WTC11 (cell line): Measurements from ENCODE around the gene SLIT3. TPM values are rescaled to one million over a fixed set of nuclear protein-coding genes. Genes with fewer than 3 reads are reported as not detected.

Source experiments
- ATAC-seq: fragments of 200-7000 bp; cut with Tn5 transposase; 2 replicates; pipeline ENCODE4 v1.10.0; 2021; ENCODE audit warnings: mild to moderate bottlenecking, moderate library complexity
- CTCF ChIA-PET: fragments of 300-600 bp; sonication (Branson Sonifier 250); formaldehyde crosslinking; loops from one replicate; lab custom pipeline; 2021; ENCODE audit warnings: antibody characterized with exemption; lab: Charles Lee
- POLR2A ChIA-PET: fragments of 350-600 bp; sonication (Branson Sonifier 250); formaldehyde crosslinking; loops from one replicate; lab custom pipeline; 2021; ENCODE audit warnings: antibody characterized with exemption; lab: Charles Lee
- DNase-seq: peaks from one replicate; pipeline ENCODE4 v3.0.0; 2021; ENCODE audit warnings: low spot score
- H3K27ac Mint-ChIP-seq: 2 replicates; pipeline ENCODE4 v1.8.0; 2021; ENCODE audit warnings: mixed read lengths
- H3K27me3 Mint-ChIP-seq: 2 replicates; pipeline ENCODE4 v1.8.0; 2021; ENCODE audit warnings: low read depth, mild to moderate bottlenecking, moderate library complexity, mixed read lengths
- H3K36me3 Mint-ChIP-seq: 2 replicates; pipeline ENCODE4 v1.8.0; 2021; ENCODE audit warnings: mixed read lengths
- H3K4me1 Mint-ChIP-seq: 2 replicates; pipeline ENCODE4 v1.8.0; 2022; ENCODE audit warnings: mixed read lengths
- H3K4me3 Mint-ChIP-seq: 2 replicates; pipeline ENCODE4 v1.8.0; 2021; ENCODE audit warnings: mild to moderate bottlenecking, moderate library complexity, mixed read lengths
- H3K9me3 Mint-ChIP-seq: 2 replicates; pipeline ENCODE4 v1.8.0; 2021; ENCODE audit warnings: mixed read lengths
- AR ChIP-seq: fragments of 250-450 bp; sonication (Bioruptor Pico); IDR thresholded peaks from 2 replicates; pipeline ENCODE4 v1.9.0; 2021; ENCODE audit warnings: mild to moderate bottlenecking
- E2F5 ChIP-seq: sonication (generic); formaldehyde crosslinking; IDR thresholded peaks from 2 replicates; pipeline ENCODE4 v1.8.1; 2022; ENCODE audit warnings: mild to moderate bottlenecking, moderate library complexity, missing genetic modification reagents
- EMX1 ChIP-seq: fragments of 250-450 bp; sonication (Bioruptor Pico); IDR thresholded peaks from 2 replicates; pipeline ENCODE4 v1.8.0; 2021; ENCODE audit warnings: mild to moderate bottlenecking
- ETV6 ChIP-seq: sonication (generic); formaldehyde crosslinking; IDR thresholded peaks from 2 replicates; pipeline ENCODE4 v1.8.1; 2022; ENCODE audit warnings: mild to moderate bottlenecking, missing genetic modification reagents
- FOXP4 ChIP-seq: sonication (generic); formaldehyde crosslinking; IDR thresholded peaks from 2 replicates; pipeline ENCODE4 v1.8.0; 2022; ENCODE audit warnings: mild to moderate bottlenecking, missing genetic modification reagents
- GABPB1 ChIP-seq: sonication (generic); formaldehyde crosslinking; IDR thresholded peaks from 2 replicates; pipeline ENCODE4 v1.8.1; 2023; ENCODE audit warnings: mild to moderate bottlenecking, missing genetic modification reagents
- HMGA2 ChIP-seq: fragments of 250-450 bp; sonication (Bioruptor Pico); IDR thresholded peaks from 2 replicates; pipeline ENCODE4 v1.4.0; 2021; ENCODE audit warnings: mild to moderate bottlenecking, moderate library complexity
- ZNF423 ChIP-seq: fragments of 250-450 bp; sonication (Bioruptor Pico); IDR thresholded peaks from 2 replicates; pipeline ENCODE4 v2.1.2; 2022; ENCODE audit warnings: mild to moderate bottlenecking, moderate library complexity
- total RNA-seq: library from RNA; stranded (reverse); gene quantifications from 3 replicates; pipeline ENCODE4 v1.2.3, GENCODE V29; 2021
- TF ChIP-seq, protein P1 (sequence below): fragments of 200-600 bp; IDR thresholded peaks from 2 replicates; pipeline ENCODE4 v1.8.0; 2022; ENCODE audit warnings: antibody characterized with exemption
- TF ChIP-seq, protein P2 (sequence below): sonication (generic); formaldehyde crosslinking; IDR thresholded peaks from 2 replicates; pipeline ENCODE4 v1.8.0; 2022; ENCODE audit warnings: missing genetic modification reagents

The SLIT3 gene
- total RNA-seq, 1 experiment from 2014 or later: 1.9 TPM

- Mint-ChIP-seq H3K4me1 (peaks cover 81% of the 10 kb centered on the region), H3K9me3 (no peaks in the 10 kb centered on the region), H3K36me3 (no peaks in the 10 kb centered on the region), H3K27me3 (no peaks in the 10 kb centered on the region; the same call in 1 of the 2 replicates), H3K4me3 (no peak overlapping the region), H3K27ac (peak overlapping the region; percentile 30; the same call in 1 of the 2 replicates)
- DNase-seq: no peak
- POLR2A ChIA-PET: no interaction called here
- peak; percentile 34 for ATAC-seq
- CTCF ChIA-PET: no interaction called here
- no peak for TF ChIP-seq EMX1 (CRISPR knock-in tag)
- peak; percentile 67; the same call in 1 of the 2 replicates for TF ChIP-seq ETV6 (CRISPR knock-in tag)
- TF ChIP-seq AR (CRISPR knock-in tag): no peak
- TF ChIP-seq, protein P1, sequence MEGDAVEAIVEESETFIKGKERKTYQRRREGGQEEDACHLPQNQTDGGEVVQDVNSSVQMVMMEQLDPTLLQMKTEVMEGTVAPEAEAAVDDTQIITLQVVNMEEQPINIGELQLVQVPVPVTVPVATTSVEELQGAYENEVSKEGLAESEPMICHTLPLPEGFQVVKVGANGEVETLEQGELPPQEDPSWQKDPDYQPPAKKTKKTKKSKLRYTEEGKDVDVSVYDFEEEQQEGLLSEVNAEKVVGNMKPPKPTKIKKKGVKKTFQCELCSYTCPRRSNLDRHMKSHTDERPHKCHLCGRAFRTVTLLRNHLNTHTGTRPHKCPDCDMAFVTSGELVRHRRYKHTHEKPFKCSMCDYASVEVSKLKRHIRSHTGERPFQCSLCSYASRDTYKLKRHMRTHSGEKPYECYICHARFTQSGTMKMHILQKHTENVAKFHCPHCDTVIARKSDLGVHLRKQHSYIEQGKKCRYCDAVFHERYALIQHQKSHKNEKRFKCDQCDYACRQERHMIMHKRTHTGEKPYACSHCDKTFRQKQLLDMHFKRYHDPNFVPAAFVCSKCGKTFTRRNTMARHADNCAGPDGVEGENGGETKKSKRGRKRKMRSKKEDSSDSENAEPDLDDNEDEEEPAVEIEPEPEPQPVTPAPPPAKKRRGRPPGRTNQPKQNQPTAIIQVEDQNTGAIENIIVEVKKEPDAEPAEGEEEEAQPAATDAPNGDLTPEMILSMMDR: no peak
- TF ChIP-seq, all 79 proteins: peak for 1
Measured at GRCh38 chr5:169083394-169084018, 217.4 kb downstream of the SLIT3 start.

GRCh38 chr5:169081000-169081724, 219.8 kb downstream of the SLIT3 start:
- H3K4me1 Mint-ChIP-seq: peaks cover 59% of the 10 kb centered on the region
- H3K9me3 Mint-ChIP-seq: no peaks in the 10 kb centered on the region
- peak; percentile 63 for ATAC-seq
- peak; percentile 23 for DNase-seq
- no peak overlapping the region for H3K4me3 Mint-ChIP-seq
- no peaks in the 10 kb centered on the region for H3K36me3 Mint-ChIP-seq
- no peak overlapping the region for H3K27ac Mint-ChIP-seq
- H3K27me3 Mint-ChIP-seq: no peaks in the 10 kb centered on the region; the same call in 1 of the 2 replicates
- POLR2A ChIA-PET: no interaction called here
- CTCF ChIA-PET: interaction anchor here (0.5 to 1.2 kb wide), 4 partner anchors 8 to 498 kb away, joined by 3 to 4 read pairs (median 3); no protein-coding TSS in a partner anchor
- TF ChIP-seq ZNF423 (CRISPR knock-in tag) (peak; percentile 99), HMGA2 (CRISPR knock-in tag) (no peak)
- TF ChIP-seq, protein P2, sequence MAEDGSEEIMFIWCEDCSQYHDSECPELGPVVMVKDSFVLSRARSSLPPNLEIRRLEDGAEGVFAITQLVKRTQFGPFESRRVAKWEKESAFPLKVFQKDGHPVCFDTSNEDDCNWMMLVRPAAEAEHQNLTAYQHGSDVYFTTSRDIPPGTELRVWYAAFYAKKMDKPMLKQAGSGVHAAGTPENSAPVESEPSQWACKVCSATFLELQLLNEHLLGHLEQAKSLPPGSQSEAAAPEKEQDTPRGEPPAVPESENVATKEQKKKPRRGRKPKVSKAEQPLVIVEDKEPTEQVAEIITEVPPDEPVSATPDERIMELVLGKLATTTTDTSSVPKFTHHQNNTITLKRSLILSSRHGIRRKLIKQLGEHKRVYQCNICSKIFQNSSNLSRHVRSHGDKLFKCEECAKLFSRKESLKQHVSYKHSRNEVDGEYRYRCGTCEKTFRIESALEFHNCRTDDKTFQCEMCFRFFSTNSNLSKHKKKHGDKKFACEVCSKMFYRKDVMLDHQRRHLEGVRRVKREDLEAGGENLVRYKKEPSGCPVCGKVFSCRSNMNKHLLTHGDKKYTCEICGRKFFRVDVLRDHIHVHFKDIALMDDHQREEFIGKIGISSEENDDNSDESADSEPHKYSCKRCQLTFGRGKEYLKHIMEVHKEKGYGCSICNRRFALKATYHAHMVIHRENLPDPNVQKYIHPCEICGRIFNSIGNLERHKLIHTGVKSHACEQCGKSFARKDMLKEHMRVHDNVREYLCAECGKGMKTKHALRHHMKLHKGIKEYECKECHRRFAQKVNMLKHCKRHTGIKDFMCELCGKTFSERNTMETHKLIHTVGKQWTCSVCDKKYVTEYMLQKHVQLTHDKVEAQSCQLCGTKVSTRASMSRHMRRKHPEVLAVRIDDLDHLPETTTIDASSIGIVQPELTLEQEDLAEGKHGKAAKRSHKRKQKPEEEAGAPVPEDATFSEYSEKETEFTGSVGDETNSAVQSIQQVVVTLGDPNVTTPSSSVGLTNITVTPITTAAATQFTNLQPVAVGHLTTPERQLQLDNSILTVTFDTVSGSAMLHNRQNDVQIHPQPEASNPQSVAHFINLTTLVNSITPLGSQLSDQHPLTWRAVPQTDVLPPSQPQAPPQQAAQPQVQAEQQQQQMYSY (CRISPR knock-in tag): peak; percentile 86

DNA sequence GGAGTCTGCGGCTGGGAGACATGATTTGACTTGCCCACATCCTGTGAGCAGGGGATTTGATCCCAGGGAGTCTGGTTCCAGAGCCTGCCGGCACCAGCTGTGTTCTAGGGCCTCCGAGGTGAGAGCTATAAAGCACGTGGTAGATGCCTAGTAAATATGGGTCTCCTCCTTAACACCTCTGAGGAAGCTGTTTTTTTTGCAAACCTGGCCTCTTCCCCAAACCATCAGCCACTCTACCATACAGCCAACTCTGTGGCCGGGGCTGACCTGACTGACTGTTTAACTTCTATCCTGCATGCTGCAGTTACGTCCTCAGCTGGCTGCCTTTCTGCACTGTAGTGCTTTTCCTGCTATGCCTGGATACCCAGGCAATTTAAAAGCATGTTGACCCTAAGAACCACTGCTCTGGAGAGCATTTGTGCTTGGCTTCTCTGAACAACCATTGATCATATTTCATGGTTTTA, 220.5 kb downstream of the SLIT3 start:
- TF ChIP-seq E2F5 (CRISPR knock-in tag) (no peak), GABPB1 (CRISPR knock-in tag) (no peak), FOXP4 (CRISPR knock-in tag) (no peak)
- no peaks in the 10 kb centered on the region for H3K36me3 Mint-ChIP-seq
- H3K9me3 Mint-ChIP-seq: no peaks in the 10 kb centered on the region
- H3K4me3 Mint-ChIP-seq: no peak overlapping the region
- H3K27me3 Mint-ChIP-seq: no peaks in the 10 kb centered on the region; the same call in 1 of the 2 replicates
- ATAC-seq (peak; percentile 14; the same call in 1 of the 2 replicates), DNase-seq (no peak)
- CTCF ChIA-PET: interaction anchor here (0.5 to 1.2 kb wide), 4 partner anchors 9 to 499 kb away, joined by 3 to 4 read pairs (median 3); no protein-coding TSS in a partner anchor
- no peak overlapping the region for H3K27ac Mint-ChIP-seq
- POLR2A ChIA-PET: no interaction called here
- H3K4me1 Mint-ChIP-seq: peaks cover 52% of the 10 kb centered on the region
